VCaP (cell line): ENCODE data around the gene SLC22A2.

Experiments
- H3K27ac ChIP-seq: fragments of 450-650 bp; 2 replicates; pipeline ENCODE4 v1.5.1; 2017
- TF ChIP-seq, protein P1 (sequence below): fragments of 450-650 bp; conservative IDR thresholded peaks from 2 replicates; pipeline ENCODE4 v1.5.1; 2017; ENCODE audit warnings: mild to moderate bottlenecking, moderate library complexity

The SLC22A2 gene

DNA sequence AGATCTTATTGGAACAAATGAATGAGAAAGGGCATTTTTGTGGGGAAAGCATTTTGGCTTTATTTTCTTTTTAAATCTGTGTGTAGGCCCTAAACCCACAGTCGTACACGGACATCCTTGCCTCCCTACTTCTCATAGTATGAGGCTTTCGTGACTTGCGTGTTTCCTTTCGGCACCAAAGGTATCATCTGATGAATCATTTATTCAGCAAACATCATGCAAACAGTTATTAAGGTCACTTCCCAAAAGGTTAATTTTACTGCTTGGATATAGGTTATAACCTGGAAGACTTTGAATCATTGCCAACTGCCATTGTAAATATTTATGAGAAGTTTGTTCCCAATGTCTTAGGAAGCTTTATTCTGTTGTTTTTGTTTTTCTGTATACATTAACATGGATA is 15.1 kb upstream of the SLC22A2 start:
- TF ChIP-seq, protein P1, sequence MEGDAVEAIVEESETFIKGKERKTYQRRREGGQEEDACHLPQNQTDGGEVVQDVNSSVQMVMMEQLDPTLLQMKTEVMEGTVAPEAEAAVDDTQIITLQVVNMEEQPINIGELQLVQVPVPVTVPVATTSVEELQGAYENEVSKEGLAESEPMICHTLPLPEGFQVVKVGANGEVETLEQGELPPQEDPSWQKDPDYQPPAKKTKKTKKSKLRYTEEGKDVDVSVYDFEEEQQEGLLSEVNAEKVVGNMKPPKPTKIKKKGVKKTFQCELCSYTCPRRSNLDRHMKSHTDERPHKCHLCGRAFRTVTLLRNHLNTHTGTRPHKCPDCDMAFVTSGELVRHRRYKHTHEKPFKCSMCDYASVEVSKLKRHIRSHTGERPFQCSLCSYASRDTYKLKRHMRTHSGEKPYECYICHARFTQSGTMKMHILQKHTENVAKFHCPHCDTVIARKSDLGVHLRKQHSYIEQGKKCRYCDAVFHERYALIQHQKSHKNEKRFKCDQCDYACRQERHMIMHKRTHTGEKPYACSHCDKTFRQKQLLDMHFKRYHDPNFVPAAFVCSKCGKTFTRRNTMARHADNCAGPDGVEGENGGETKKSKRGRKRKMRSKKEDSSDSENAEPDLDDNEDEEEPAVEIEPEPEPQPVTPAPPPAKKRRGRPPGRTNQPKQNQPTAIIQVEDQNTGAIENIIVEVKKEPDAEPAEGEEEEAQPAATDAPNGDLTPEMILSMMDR = no peak
- H3K27ac ChIP-seq = no peak overlapping the region

DNA sequence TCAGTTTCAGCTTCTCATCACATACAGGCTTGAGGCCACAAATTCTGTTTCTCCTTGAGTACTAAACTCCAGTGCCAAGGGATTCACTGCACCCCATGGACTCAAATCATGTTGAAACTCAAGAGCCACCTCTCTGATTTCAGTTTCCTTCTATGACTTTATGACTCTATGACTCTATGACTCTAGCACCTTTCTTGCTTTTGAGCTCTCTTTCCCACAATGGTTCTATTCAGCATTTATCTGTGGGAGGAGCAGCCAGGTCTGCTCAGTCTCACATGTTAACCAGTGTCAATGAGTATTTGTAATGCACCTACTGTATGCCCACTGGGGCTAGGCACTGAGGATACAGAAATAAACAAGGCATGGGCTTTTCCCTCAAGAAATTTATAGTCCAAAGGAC is 14.6 kb upstream of the SLC22A2 start:
- no peak overlapping the region for H3K27ac ChIP-seq
- TF ChIP-seq, protein P1 = no peak

DNA sequence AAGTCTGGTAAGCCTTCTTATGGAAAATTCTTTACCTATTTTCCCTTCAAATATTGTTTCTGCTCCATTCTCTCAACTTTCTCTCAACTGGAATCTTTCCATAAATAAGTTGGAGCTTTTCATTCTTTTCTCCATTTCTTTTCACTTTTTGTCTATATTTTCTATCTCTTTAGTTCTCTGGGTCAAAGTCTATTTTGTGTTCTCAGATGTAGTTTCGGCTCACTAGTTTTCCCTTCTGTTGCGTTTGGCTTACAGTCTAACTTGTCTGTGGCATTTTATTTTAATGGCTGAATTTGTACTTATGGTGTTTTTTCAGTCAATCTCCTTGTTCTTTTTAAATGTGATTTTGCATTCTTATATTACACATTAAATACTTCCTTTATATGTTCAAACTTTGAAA is 14.1 kb upstream of the SLC22A2 start:
- H3K27ac ChIP-seq = no peak overlapping the region
- TF ChIP-seq, protein P1 = no peak

DNA sequence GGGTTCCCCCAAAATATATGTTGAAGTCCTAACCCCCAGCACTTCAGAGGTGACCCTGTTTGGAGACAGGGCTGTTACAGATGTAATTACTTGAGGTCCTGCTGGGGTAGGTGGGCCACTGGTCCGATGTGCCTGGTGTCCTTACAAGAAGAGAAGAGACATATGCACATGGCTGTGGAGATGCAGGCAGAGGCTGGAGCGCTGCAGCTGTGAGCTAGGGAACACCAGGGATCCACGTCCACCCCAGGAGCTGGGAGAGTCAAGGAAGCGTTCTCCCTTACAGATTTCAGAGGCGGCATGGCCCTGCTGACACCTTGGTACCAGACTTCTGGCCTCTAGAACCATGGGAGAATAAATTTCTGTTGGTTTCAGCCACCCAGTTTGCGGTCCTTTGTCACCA is 11.7 kb upstream of the SLC22A2 start:
- no peak overlapping the region for H3K27ac ChIP-seq

DNA sequence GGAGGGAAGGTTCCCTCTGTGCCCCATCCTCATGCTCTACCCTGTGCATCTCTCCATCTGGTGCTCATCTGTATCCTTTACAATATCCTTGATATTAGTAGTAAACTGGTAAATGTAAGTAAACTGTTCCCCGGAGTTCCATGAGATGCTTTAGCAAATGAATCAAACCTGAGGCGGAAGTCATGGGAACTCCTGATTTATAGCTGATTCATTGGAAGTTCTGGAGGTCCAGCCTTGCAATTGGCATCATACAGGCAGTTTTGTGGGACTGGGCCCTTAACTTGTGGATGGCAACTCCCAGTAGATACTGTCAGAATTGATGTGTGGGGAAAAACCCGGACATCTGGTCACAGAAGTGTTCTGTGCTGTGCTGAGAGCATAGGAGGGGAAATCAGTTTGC is 11.2 kb upstream of the SLC22A2 start:
- TF ChIP-seq, protein P1 = no peak
- no peak overlapping the region for H3K27ac ChIP-seq

More for the DNA sequence above, 11.7 kb upstream of the SLC22A2 start:
- TF ChIP-seq, protein P1 = no peak

DNA sequence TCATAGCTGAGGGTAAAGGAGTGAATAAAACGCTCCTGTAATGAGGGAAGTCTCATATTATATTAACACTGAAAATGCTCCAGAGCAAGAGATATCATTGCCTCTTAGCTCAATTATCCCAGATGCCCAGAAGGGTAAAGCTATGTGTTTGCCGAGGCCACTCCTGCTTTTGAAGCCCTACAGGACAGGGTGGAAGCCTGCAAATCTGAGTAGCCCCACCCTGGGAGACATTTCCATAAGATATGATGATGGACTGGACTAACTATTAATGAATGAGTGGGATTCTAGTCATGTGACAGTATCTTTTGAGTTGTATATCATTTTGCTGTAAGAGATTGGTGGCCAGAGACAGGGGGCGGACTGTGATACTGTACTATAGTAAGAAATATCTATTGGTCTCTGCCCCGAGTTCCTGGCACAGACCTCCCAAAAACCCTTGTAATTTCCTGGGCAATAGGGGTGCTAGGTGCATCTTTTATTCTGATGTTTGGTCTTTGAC is 10.5 kb upstream of the SLC22A2 start:
- TF ChIP-seq, protein P1 = no peak
- no peak overlapping the region for H3K27ac ChIP-seq

DNA sequence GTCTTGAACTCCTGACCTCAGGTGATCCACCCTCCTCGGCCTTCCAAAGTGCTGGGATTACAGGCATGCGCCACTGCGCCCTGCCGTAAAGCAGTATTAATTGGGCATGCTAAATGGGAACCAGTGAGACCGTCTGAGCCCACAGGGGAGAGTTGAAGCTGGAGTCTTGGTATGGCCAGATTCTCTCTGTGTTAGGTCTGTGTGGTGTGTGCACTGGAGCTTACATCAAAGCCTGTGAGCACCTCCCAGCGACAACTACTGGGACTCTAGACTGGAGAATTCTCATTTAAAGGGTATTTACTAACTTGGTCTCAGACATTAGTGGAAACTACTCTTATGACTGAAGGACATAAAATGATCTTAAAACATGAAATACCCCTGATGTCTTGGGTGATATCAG is 8.5 kb upstream of the SLC22A2 start:
- TF ChIP-seq, protein P1 = no peak
- no peak overlapping the region for H3K27ac ChIP-seq
